Astrocyte (in vitro differentiated cells and primary cell): ENCODE measurements around the gene UHRF1. TPM values are rescaled to one million over a fixed set of nuclear protein-coding genes. Genes with fewer than 3 reads are reported as not detected.

ENCODE experiments used
- DNase-seq: peaks from one replicate; pipeline ENCODE4 v3.0.0-alpha.2; 2010; ENCODE audit warnings: low read depth
- FAIRE-seq: peaks from 2 replicates; lab custom pipeline; 2011; peaks lifted over from hg19 to GRCh38; lab: Jason Lieb, UNC
- H2AFZ ChIP-seq: 2 replicates; pipeline ENCODE4 v1.6.0; 2012; ENCODE audit warnings: low read depth, low read length, inconsistent platforms
- H3K27ac ChIP-seq: 2 replicates; pipeline ENCODE4 v1.5.1; 2011; ENCODE audit warnings: low read depth, low read length, inconsistent platforms
- H3K27me3 ChIP-seq: 2 replicates; pipeline ENCODE4 v1.6.0; 2011; ENCODE audit warnings: low read length, inconsistent platforms; ENCODE audit not compliant: insufficient read depth
- H3K36me3 ChIP-seq: 2 replicates; pipeline ENCODE4 v1.5.1; 2011; ENCODE audit warnings: low read length, inconsistent platforms; ENCODE audit not compliant: insufficient read depth
- H3K4me1 ChIP-seq: 2 replicates; pipeline ENCODE4 v1.5.1; 2011; ENCODE audit warnings: low read length, inconsistent platforms; ENCODE audit not compliant: insufficient read depth
- H3K4me2 ChIP-seq: 2 replicates; pipeline ENCODE4 v1.6.0; 2012; ENCODE audit warnings: low read length, inconsistent platforms
- H3K4me3 ChIP-seq: 2 replicates; pipeline ENCODE4 v1.5.1; 2011; ENCODE audit warnings: low read depth, mild to moderate bottlenecking, low read length, inconsistent platforms; ENCODE audit not compliant: insufficient read depth
- H3K79me2 ChIP-seq: 2 replicates; pipeline ENCODE4 v1.6.0; 2012; ENCODE audit warnings: mild to moderate bottlenecking, low read length, inconsistent platforms; ENCODE audit not compliant: insufficient read depth
- H3K9ac ChIP-seq: 2 replicates; pipeline ENCODE4 v1.6.0; 2012; ENCODE audit warnings: mild to moderate bottlenecking, low read length, inconsistent platforms
- H3K9me3 ChIP-seq: 2 replicates; pipeline ENCODE4 v1.5.1; 2012; ENCODE audit warnings: low read depth, mild to moderate bottlenecking, low read length, inconsistent platforms; ENCODE audit not compliant: insufficient read depth
- H4K20me1 ChIP-seq: 2 replicates; pipeline ENCODE4 v1.6.0; 2012; ENCODE audit warnings: low read length, inconsistent platforms; ENCODE audit not compliant: insufficient read depth
- H3K27ac Mint-ChIP-seq: one replicate; pipeline ENCODE4 v1.8.0; 2021; ENCODE audit warnings: mild to moderate bottlenecking, mixed read lengths; ENCODE audit not compliant: unreplicated experiment
- H3K27me3 Mint-ChIP-seq: one replicate; pipeline ENCODE4 v1.8.0; 2021; ENCODE audit warnings: low read depth, mixed read lengths; ENCODE audit not compliant: unreplicated experiment
- H3K36me3 Mint-ChIP-seq: one replicate; pipeline ENCODE4 v1.8.0; 2021; ENCODE audit warnings: low read depth, mixed read lengths; ENCODE audit not compliant: unreplicated experiment
- H3K4me1 Mint-ChIP-seq: one replicate; pipeline ENCODE4 v1.8.0; 2021; ENCODE audit warnings: low read depth, mixed read lengths; ENCODE audit not compliant: unreplicated experiment
- H3K4me3 Mint-ChIP-seq: one replicate; pipeline ENCODE4 v1.8.0; 2021; ENCODE audit warnings: mild to moderate bottlenecking, moderate library complexity, mixed read lengths; ENCODE audit not compliant: unreplicated experiment
- H3K9me3 Mint-ChIP-seq: one replicate; pipeline ENCODE4 v1.8.0; 2021; ENCODE audit warnings: mild to moderate bottlenecking, mixed read lengths; ENCODE audit not compliant: unreplicated experiment
- EZH2 ChIP-seq: IDR thresholded peaks from 2 replicates; pipeline ENCODE4 v1.6.1; 2012; ENCODE audit warnings: mild to moderate bottlenecking, low read length, inconsistent platforms; ENCODE audit not compliant: insufficient read depth
- total RNA-seq: library from RNA; stranded (reverse); gene quantifications from 2 replicates; pipeline ENCODE4 v1.2.1, GENCODE V29; 2021
- TF ChIP-seq, protein P1 (sequence below): IDR thresholded peaks from 2 replicates; pipeline ENCODE4 v1.5.1; 2011; ENCODE audit warnings: low read depth, mild to moderate bottlenecking, inconsistent platforms, low read length, moderate library complexity; ENCODE audit not compliant: insufficient read depth

UHRF1 gene
- total RNA-seq, 1 donor from 2014 or later, result 16.2 TPM

- H3K4me1 ChIP-seq, result peaks cover 24% of the 10 kb centered on the region
- no peak overlapping the region for H3K4me3 Mint-ChIP-seq
- peaks cover 46% of the 10 kb centered on the region for H3K4me1 Mint-ChIP-seq
- H3K9ac ChIP-seq, result no peak overlapping the region
- no peak overlapping the region for H3K4me3 ChIP-seq
- FAIRE-seq (no peak), DNase-seq (no peak)
- H2AFZ ChIP-seq, result no peak overlapping the region
- no peaks in the 10 kb centered on the region for H3K27me3 Mint-ChIP-seq
- TF ChIP-seq EZH2, result no peak
- TF ChIP-seq, protein P1, sequence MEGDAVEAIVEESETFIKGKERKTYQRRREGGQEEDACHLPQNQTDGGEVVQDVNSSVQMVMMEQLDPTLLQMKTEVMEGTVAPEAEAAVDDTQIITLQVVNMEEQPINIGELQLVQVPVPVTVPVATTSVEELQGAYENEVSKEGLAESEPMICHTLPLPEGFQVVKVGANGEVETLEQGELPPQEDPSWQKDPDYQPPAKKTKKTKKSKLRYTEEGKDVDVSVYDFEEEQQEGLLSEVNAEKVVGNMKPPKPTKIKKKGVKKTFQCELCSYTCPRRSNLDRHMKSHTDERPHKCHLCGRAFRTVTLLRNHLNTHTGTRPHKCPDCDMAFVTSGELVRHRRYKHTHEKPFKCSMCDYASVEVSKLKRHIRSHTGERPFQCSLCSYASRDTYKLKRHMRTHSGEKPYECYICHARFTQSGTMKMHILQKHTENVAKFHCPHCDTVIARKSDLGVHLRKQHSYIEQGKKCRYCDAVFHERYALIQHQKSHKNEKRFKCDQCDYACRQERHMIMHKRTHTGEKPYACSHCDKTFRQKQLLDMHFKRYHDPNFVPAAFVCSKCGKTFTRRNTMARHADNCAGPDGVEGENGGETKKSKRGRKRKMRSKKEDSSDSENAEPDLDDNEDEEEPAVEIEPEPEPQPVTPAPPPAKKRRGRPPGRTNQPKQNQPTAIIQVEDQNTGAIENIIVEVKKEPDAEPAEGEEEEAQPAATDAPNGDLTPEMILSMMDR, result no peak
- no peak overlapping the region for H3K27ac ChIP-seq
- no peak overlapping the region for H3K27ac Mint-ChIP-seq
- H3K36me3 Mint-ChIP-seq, result no peaks in the 10 kb centered on the region
- no peaks in the 10 kb centered on the region for H3K27me3 ChIP-seq
- H3K9me3 ChIP-seq, result no peaks in the 10 kb centered on the region
- peaks cover 96% of the 10 kb centered on the region for H3K79me2 ChIP-seq
- H3K9me3 Mint-ChIP-seq, result no peaks in the 10 kb centered on the region
- peaks cover 90% of the 10 kb centered on the region for H4K20me1 ChIP-seq
- H3K36me3 ChIP-seq, result no peaks in the 10 kb centered on the region
- no peak overlapping the region for H3K4me2 ChIP-seq
These were observed 74.2 kb downstream of the UHRF1 start for GRCh38 chr19:4983346-4984105.

GRCh38 chr19:4984106-4984380, 74.7 kb downstream of the UHRF1 start:
- Histone ChIP-seq H3K27me3 (no peaks in the 10 kb centered on the region), H2AFZ (no peak overlapping the region), H3K36me3 (no peaks in the 10 kb centered on the region), H3K4me1 (peaks cover 24% of the 10 kb centered on the region), H3K27ac (no peak overlapping the region), H3K79me2 (peaks cover 96% of the 10 kb centered on the region), H4K20me1 (peaks cover 89% of the 10 kb centered on the region), H3K9me3 (no peaks in the 10 kb centered on the region), H3K4me2 (no peak overlapping the region), H3K9ac (no peak overlapping the region), H3K4me3 (no peak overlapping the region)
- Mint-ChIP-seq H3K9me3 (no peaks in the 10 kb centered on the region), H3K36me3 (no peaks in the 10 kb centered on the region), H3K27me3 (no peaks in the 10 kb centered on the region), H3K4me3 (no peak overlapping the region), H3K4me1 (peaks cover 46% of the 10 kb centered on the region), H3K27ac (no peak overlapping the region)
- FAIRE-seq, result no peak
- no peak for TF ChIP-seq EZH2
- TF ChIP-seq, protein P1, result no peak
- DNase-seq, result no peak

GRCh38 chr19:4984438-4984990, 75.2 kb downstream of the UHRF1 start:
- H4K20me1 ChIP-seq, result peaks cover 88% of the 10 kb centered on the region
- no peak overlapping the region for H3K27ac Mint-ChIP-seq

More at GRCh38 chr19:4984438-4984990, 75.2 kb downstream of the UHRF1 start:
- no peak overlapping the region for H3K4me3 Mint-ChIP-seq
- peaks cover 45% of the 10 kb centered on the region for H3K4me1 Mint-ChIP-seq
- H3K79me2 ChIP-seq, result peaks cover 92% of the 10 kb centered on the region
- no peaks in the 10 kb centered on the region for H3K9me3 Mint-ChIP-seq
- TF ChIP-seq EZH2, result no peak
- TF ChIP-seq, protein P1, result no peak
- H2AFZ ChIP-seq, result no peak overlapping the region
- peaks cover 25% of the 10 kb centered on the region for H3K4me1 ChIP-seq
- no peaks in the 10 kb centered on the region for H3K27me3 Mint-ChIP-seq
- FAIRE-seq, result no peak
- H3K27me3 ChIP-seq, result no peaks in the 10 kb centered on the region
- H3K4me3 ChIP-seq, result no peak overlapping the region
- no peak for DNase-seq
- no peaks in the 10 kb centered on the region for H3K36me3 Mint-ChIP-seq
- H3K9ac ChIP-seq, result no peak overlapping the region
- H3K36me3 ChIP-seq, result no peaks in the 10 kb centered on the region
- H3K27ac ChIP-seq, result no peak overlapping the region
- H3K4me2 ChIP-seq, result no peak overlapping the region
- no peaks in the 10 kb centered on the region for H3K9me3 ChIP-seq
